K562 (cell line): ENCODE measurements around the gene TMCC2. TPM values are rescaled to one million over a fixed set of nuclear protein-coding genes. Genes with fewer than 3 reads are reported as not detected.

Experiments used
- ARID1B ChIP-seq: fragments of 450-650 bp; IDR thresholded peaks from 2 replicates; pipeline ENCODE4 v1.6.1; 2016; ENCODE audit warnings: antibody characterized with exemption, mild to moderate bottlenecking, inconsistent platforms
- BMI1 ChIP-seq: fragments of 150-350 bp; IDR thresholded peaks from 2 replicates; pipeline ENCODE4 v1.6.1; 2014; ENCODE audit warnings: low read length
- DNMT1 ChIP-seq: fragments of 450-650 bp; IDR thresholded peaks from 2 replicates; pipeline ENCODE4 v1.6.1; 2016; ENCODE audit warnings: antibody characterized with exemption, mild to moderate bottlenecking
- GATA2 ChIP-seq: sonication (generic); formaldehyde crosslinking; IDR thresholded peaks from 2 replicates; pipeline ENCODE4 v1.4.0; 2020; ENCODE audit warnings: mild to moderate bottlenecking, missing genetic modification reagents
- JUNB ChIP-seq: fragments of 450-650 bp; formaldehyde crosslinking; conservative IDR thresholded peaks from 2 replicates; pipeline ENCODE4 v1.4.0; 2020; ENCODE audit warnings: mild to moderate bottlenecking
- KLF6 ChIP-seq: fragments of 250-450 bp; sonication (Bioruptor Pico); IDR thresholded peaks from 2 replicates; pipeline ENCODE4 v1.4.0; 2020; ENCODE audit warnings: mild to moderate bottlenecking, moderate library complexity, borderline replicate concordance
- LCOR ChIP-seq: sonication (generic); formaldehyde crosslinking; IDR thresholded peaks from 2 replicates; pipeline ENCODE4 v1.8.0; 2022; ENCODE audit warnings: mild to moderate bottlenecking, missing genetic modification reagents
- MBD2 ChIP-seq: sonication (generic); IDR thresholded peaks from 2 replicates; pipeline ENCODE4 v1.6.1; 2016; ENCODE audit warnings: low read depth, borderline replicate concordance
- NBN ChIP-seq: fragments of 450-650 bp; IDR thresholded peaks from 2 replicates; pipeline ENCODE4 v1.6.1; 2016; ENCODE audit warnings: low read depth, mild to moderate bottlenecking
- NFIC ChIP-seq: fragments of 450-650 bp; IDR thresholded peaks from 2 replicates; pipeline ENCODE4 v1.6.1; 2017; ENCODE audit warnings: mild to moderate bottlenecking, inconsistent platforms
- NR2F6 ChIP-seq: fragments of 450-650 bp; formaldehyde crosslinking; IDR thresholded peaks from 2 replicates; pipeline ENCODE4 v1.4.0; 2020; ENCODE audit warnings: mild to moderate bottlenecking
- PHF20 ChIP-seq: fragments of 450-650 bp; IDR thresholded peaks from 2 replicates; pipeline ENCODE4 v1.6.1; 2018; ENCODE audit not compliant: partially characterized antibody
- PHTF2 ChIP-seq: fragments of 250-450 bp; sonication (Bioruptor Pico); IDR thresholded peaks from 2 replicates; pipeline ENCODE4 v1.5.0; 2021; ENCODE audit warnings: mild to moderate bottlenecking
- POLR2AphosphoS5 ChIP-seq: IDR thresholded peaks from 2 replicates; pipeline ENCODE4 v1.6.1; 2011; ENCODE audit warnings: mild to moderate bottlenecking, low read depth, low read length, moderate library complexity; ENCODE audit not compliant: control insufficient read depth, insufficient read depth
- PPARD ChIP-seq: fragments of 250-450 bp; sonication (Bioruptor Pico); IDR thresholded peaks from 2 replicates; pipeline ENCODE4 v1.8.0; 2022; ENCODE audit warnings: inconsistent platforms, mild to moderate bottlenecking, moderate library complexity
- RBM34 ChIP-seq: fragments of 200-400 bp; formaldehyde crosslinking; IDR thresholded peaks from 2 replicates; pipeline ENCODE4 v1.6.1; 2018; ENCODE audit warnings: low read length, borderline replicate concordance; ENCODE audit not compliant: insufficient read depth
- RHOXF2B ChIP-seq: fragments of 250-450 bp; sonication (Bioruptor Pico); conservative IDR thresholded peaks from 2 replicates; pipeline ENCODE4 v1.5.1; 2021
- SAP30 ChIP-seq: fragments of 200-600 bp; sonication (generic); IDR thresholded peaks from 2 replicates; pipeline ENCODE4 v1.6.1; 2012; ENCODE audit warnings: borderline replicate concordance, low read depth, mild to moderate bottlenecking, moderate library complexity, low read length, control low read depth, inconsistent platforms; ENCODE audit not compliant: insufficient read depth, poor library complexity, severe bottlenecking
- TEAD4 ChIP-seq, 2 experiments: sonication (generic) in 1 of 2; formaldehyde crosslinking in 1 of 2; IDR thresholded peaks; 2 replicates each; pipeline versions ENCODE4 v1.6.1 to v1.8.0; 2012 to 2022; ENCODE audit warnings: borderline replicate concordance in 1 of 2, inconsistent platforms in 1 of 2, low read length in 1 of 2, mild to moderate bottlenecking in 1 of 2, missing genetic modification reagents in 1 of 2
- YBX1 ChIP-seq: fragments of 450-650 bp; IDR thresholded peaks from 2 replicates; pipeline ENCODE4 v1.7.1; 2016; ENCODE audit warnings: mild to moderate bottlenecking
- ZFX ChIP-seq: sonication (generic); formaldehyde crosslinking; IDR thresholded peaks from 2 replicates; pipeline ENCODE4 v1.8.0; 2022; ENCODE audit warnings: mild to moderate bottlenecking, missing genetic modification reagents, moderate library complexity
- ZKSCAN8 ChIP-seq: fragments of 200-800 bp; sonication (Bioruptor generic); IDR thresholded peaks from 2 replicates; pipeline ENCODE4 v1.6.1; 2016; ENCODE audit warnings: missing genetic modification characterization, missing compliant biosample characterization
- ZNF24 ChIP-seq: fragments of 450-650 bp; IDR thresholded peaks from 2 replicates; pipeline ENCODE4 v1.6.1; 2016
- ZNF347 ChIP-seq: fragments of 450-650 bp; formaldehyde crosslinking; IDR thresholded peaks from 2 replicates; pipeline ENCODE4 v1.4.0; 2020; ENCODE audit warnings: low read depth, mild to moderate bottlenecking, moderate library complexity
- ZNF551 ChIP-seq: fragments of 250-450 bp; sonication (Bioruptor Pico); IDR thresholded peaks from 2 replicates; pipeline ENCODE4 v1.5.0; 2021; ENCODE audit warnings: mild to moderate bottlenecking, moderate library complexity
- ZNF668 ChIP-seq: fragments of 250-450 bp; sonication (Bioruptor Pico); IDR thresholded peaks from 2 replicates; pipeline ENCODE4 v1.8.0; 2022; ENCODE audit warnings: mild to moderate bottlenecking, inconsistent platforms
- polyA plus RNA-seq, 8 experiments: library from polyadenylated mRNA; depleted of rRNA in 4 of 8; stranded (reverse) in 5 of 8; unstranded in 3 of 8; fragments of >200 nt; fragmentation: Nextera tagmentation in 2 of 8; fragmentation: Illumina TruSeq in 1 of 8; extraction: Ambion mirVana in 2 of 8; extraction: Trizol in 1 of 8; gene quantifications; 2 replicates each; pipeline versions ENCODE4 v1.2.1 to v1.2.3, GENCODE V29; 2011 to 2014; ENCODE audit warnings: inconsistent platforms in 1 of 8, missing spikeins in 1 of 8
- total RNA-seq, 7 experiments: library from RNA; depleted of rRNA in 6 of 7; stranded (reverse); fragments of >200 nt in 6 of 7; fragmentation: Illumina TruSeq in 2 of 7; extraction: Trizol in 2 of 7; gene quantifications; 2 replicates each; pipeline versions ENCODE4 v1.2.1 to v1.2.3, GENCODE V29; 2011 to 2021; ENCODE audit warnings: low replicate concordance in 1 of 7
- TF ChIP-seq, protein P1 (sequence below): fragments of 200-800 bp; sonication (Bioruptor generic); IDR thresholded peaks from 2 replicates; pipeline ENCODE4 v1.6.1; 2017; ENCODE audit warnings: missing genetic modification characterization, missing compliant biosample characterization
- TF ChIP-seq, protein P2 (sequence below): fragments of 250-450 bp; sonication (Bioruptor Pico); IDR thresholded peaks from 2 replicates; pipeline ENCODE4 v1.8.0; 2022; ENCODE audit warnings: inconsistent platforms
- TF ChIP-seq, protein P3 (sequence below), 2 experiments: fragments of 450-650 bp in 1 of 2; sonication (generic) in 1 of 2; formaldehyde crosslinking; conservative IDR thresholded peaks; 2 replicates each; pipeline versions ENCODE4 v1.4.0 to v1.8.1; 2020 to 2022; ENCODE audit warnings: mild to moderate bottlenecking in 1 of 2, missing genetic modification reagents in 1 of 2

TMCC2 gene
- total and polyA plus RNA-seq, 9 of the 15 experiments (the other 6 are each of a cell fraction or from before 2014, with no cell fraction given), result 0.06 to 1.8 (median 0.98) TPM

- TF ChIP-seq TEAD4 (IDR thresholded peaks at IDR 0.05; ENCODE audit: low read length) (peak; percentile 76), TEAD4 (CRISPR knock-in tag; IDR thresholded peaks at IDR 0.05; ENCODE audit: borderline replicate concordance) (no peak), ZNF347 (no peak), RBM34 (no peak), ARID1B (peak; percentile 83), NBN (no peak), RHOXF2B (CRISPR knock-in tag) (no peak), PPARD (CRISPR knock-in tag) (no peak), ZKSCAN8 (no peak), MBD2 (no peak), LCOR (CRISPR knock-in tag) (no peak), POLR2AphosphoS5 (0 out of 2 replicates have a peak, but pooled peaks have one; percentile 19), DNMT1 (no peak), YBX1 (no peak), ZNF24 (no peak), ZNF668 (0 out of 2 replicates have a peak, but pooled peaks have one; percentile 57), NR2F6 (no peak), ZNF551 (CRISPR knock-in tag) (no peak), PHTF2 (no peak), SAP30 (no peak), ZFX (CRISPR knock-in tag) (no peak), GATA2 (CRISPR knock-in tag) (no peak), PHF20 (no peak), BMI1 (no peak), KLF6 (no peak), NFIC (no peak), JUNB (CRISPR knock-in tag) (no peak)
- TF ChIP-seq, protein P1, sequence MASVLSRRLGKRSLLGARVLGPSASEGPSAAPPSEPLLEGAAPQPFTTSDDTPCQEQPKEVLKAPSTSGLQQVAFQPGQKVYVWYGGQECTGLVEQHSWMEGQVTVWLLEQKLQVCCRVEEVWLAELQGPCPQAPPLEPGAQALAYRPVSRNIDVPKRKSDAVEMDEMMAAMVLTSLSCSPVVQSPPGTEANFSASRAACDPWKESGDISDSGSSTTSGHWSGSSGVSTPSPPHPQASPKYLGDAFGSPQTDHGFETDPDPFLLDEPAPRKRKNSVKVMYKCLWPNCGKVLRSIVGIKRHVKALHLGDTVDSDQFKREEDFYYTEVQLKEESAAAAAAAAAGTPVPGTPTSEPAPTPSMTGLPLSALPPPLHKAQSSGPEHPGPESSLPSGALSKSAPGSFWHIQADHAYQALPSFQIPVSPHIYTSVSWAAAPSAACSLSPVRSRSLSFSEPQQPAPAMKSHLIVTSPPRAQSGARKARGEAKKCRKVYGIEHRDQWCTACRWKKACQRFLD (CRISPR knock-in tag), result no peak
- TF ChIP-seq, protein P2, sequence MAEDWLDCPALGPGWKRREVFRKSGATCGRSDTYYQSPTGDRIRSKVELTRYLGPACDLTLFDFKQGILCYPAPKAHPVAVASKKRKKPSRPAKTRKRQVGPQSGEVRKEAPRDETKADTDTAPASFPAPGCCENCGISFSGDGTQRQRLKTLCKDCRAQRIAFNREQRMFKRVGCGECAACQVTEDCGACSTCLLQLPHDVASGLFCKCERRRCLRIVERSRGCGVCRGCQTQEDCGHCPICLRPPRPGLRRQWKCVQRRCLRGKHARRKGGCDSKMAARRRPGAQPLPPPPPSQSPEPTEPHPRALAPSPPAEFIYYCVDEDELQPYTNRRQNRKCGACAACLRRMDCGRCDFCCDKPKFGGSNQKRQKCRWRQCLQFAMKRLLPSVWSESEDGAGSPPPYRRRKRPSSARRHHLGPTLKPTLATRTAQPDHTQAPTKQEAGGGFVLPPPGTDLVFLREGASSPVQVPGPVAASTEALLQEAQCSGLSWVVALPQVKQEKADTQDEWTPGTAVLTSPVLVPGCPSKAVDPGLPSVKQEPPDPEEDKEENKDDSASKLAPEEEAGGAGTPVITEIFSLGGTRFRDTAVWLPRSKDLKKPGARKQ (CRISPR knock-in tag), result no peak
- TF ChIP-seq, protein P3, sequence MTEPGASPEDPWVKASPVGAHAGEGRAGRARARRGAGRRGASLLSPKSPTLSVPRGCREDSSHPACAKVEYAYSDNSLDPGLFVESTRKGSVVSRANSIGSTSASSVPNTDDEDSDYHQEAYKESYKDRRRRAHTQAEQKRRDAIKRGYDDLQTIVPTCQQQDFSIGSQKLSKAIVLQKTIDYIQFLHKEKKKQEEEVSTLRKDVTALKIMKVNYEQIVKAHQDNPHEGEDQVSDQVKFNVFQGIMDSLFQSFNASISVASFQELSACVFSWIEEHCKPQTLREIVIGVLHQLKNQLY (CRISPR knock-in tag; conservative IDR thresholded peaks at IDR 0.05), result no peak
Measured at GRCh38 chr1:205208811-205209210, 18.9 kb upstream of the TMCC2 start (continued).
